ENCODE measurements around the gene ATG101.

Gene ATG101

GRCh38 chr12:52026263-52026662, 43.5 kb upstream of the ATG101 start:
- TF ChIP-seq CTCF (conservative IDR thresholded peaks at IDR 0.05), result no peak
- H3K27ac ChIP-seq, result peak overlapping the region; percentile 69

DNA sequence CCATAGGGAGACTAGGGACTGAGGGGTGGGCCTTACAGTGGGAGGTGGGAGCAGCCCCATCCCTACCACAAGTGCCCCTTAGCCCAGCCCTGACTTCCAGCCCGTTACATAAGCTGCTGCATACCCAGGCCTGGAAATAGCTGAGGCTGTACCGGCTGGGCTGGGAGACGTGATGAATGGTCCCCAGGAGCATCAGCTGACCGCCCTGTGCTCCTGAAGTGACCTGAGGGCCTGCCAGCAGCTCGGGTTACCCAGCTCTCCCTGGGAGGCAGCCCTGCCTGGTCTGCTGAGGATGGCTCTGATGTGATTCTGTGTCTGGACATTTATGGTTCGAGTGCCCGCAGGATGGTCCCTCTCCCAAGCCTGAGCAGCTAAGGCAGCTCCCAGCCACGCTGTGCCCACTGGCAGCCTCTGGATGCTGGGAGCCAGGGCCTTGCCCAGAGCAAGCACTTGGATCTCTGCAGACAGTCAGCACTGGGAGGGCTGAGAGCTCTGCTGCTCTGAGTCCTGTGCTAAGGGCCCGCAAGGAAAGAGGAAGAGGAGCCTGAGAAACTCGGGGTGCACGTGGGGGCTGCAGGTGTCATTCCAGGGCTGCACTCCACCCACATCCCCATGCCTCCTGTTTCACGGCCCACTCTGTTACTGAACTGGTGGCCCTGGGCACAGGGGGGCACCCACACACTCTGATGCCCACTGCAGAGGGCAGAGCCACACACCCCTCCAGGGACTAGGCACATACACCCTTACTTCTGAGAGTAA, 42.5 kb upstream of the ATG101 start:
- TF ChIP-seq CTCF (conservative IDR thresholded peaks at IDR 0.05), result no peak
- peak overlapping the region; percentile 3; the same call in 1 of the 2 replicates for H3K27ac ChIP-seq

DNA sequence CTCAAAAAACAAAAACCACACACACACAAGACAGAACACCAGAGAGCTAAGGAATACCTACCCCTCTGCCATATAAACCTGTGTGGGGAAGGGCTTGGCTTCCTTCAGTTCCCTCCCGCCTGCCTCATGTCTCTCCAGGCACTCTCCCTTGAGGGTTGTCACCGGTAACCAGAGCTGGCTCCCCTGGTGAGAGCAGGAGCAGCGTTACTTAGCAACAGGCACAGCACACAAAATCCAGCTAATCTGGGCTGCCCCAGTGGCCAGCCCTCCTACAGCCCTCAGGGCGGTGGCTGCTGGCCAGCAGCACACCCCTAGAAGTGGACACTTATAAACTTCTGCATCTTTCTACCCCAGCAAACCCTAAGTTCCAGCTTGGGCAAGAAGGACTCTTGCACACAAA, 40.1 kb upstream of the ATG101 start:
- H3K27ac ChIP-seq, result peak overlapping the region; percentile 93
- TF ChIP-seq CTCF (conservative IDR thresholded peaks at IDR 0.05), result no peak

GRCh38 chr12:52032446-52032803, 37.4 kb upstream of the ATG101 start:
- H3K27ac ChIP-seq, result peak overlapping the region; percentile 93
- TF ChIP-seq CTCF (conservative IDR thresholded peaks at IDR 0.05), result no peak

GRCh38 chr12:52032804-52033445, 36.9 kb upstream of the ATG101 start:
- no peak for TF ChIP-seq CTCF (conservative IDR thresholded peaks at IDR 0.05)
- H3K27ac ChIP-seq, result peak overlapping the region; percentile 93

- peak overlapping the region; percentile 93 for H3K27ac ChIP-seq
- no peak for TF ChIP-seq CTCF (conservative IDR thresholded peaks at IDR 0.05)
These were observed 36.2 kb upstream of the ATG101 start for GRCh38 chr12:52033446-52034140.

GRCh38 chr12:52035190-52035589, 34.6 kb upstream of the ATG101 start:
- no peak for TF ChIP-seq CTCF (conservative IDR thresholded peaks at IDR 0.05)
- H3K27ac ChIP-seq, result no peak overlapping the region
